Vagina (tissue), 2 donors: ENCODE data around the gene FSTL4. TPM values are rescaled to one million over a fixed set of nuclear protein-coding genes. Genes with fewer than 3 reads are reported as not detected.

ENCODE experiments used
- DNase-seq, 2 donors: peaks; one replicate each; pipeline ENCODE4 v3.0.0-alpha.2; 2017; ENCODE audit errors: extremely low spot score in 2 of 2
- H3K27ac ChIP-seq: fragments of 200-600 bp; sonication (generic); one replicate; pipeline ENCODE4 v1.5.1; 2019
- H3K27me3 ChIP-seq: fragments of 200-600 bp; sonication (generic); one replicate; pipeline ENCODE4 v1.5.1; 2019
- H3K36me3 ChIP-seq, 2 donors: fragments of 200-600 bp; sonication (generic); one replicate each; pipeline ENCODE4 v1.5.1; 2017 to 2019
- H3K4me1 ChIP-seq: fragments of 200-600 bp; sonication (generic); one replicate; pipeline ENCODE4 v1.5.1; 2019
- H3K4me3 ChIP-seq, 2 donors: fragments of 200-600 bp; sonication (generic); 1 replicate in 1 of 2; 2 replicates in 1 of 2; pipeline ENCODE4 v1.5.1; 2016 to 2019
- H3K9me3 ChIP-seq: fragments of 200-600 bp; sonication (generic); one replicate; pipeline ENCODE4 v1.5.1; 2019
- POLR2A ChIP-seq, 2 donors: fragments of 450-650 bp; IDR thresholded peaks; one replicate each; pipeline ENCODE4 v1.6.1; 2017; ENCODE audit warnings: antibody characterized with exemption in 2 of 2, mild to moderate bottlenecking in 2 of 2, moderate library complexity in 2 of 2
- POLR2AphosphoS5 ChIP-seq, 2 donors: sonication (generic); formaldehyde crosslinking; IDR thresholded peaks; one replicate each; pipeline ENCODE4 v1.9.0; 2017; ENCODE audit warnings: antibody characterized with exemption in 2 of 2, mild to moderate bottlenecking in 2 of 2, low read depth in 1 of 2; ENCODE audit not compliant: insufficient read depth in 1 of 2
- intact Hi-C: fragments of 100-400 bp; cut with DNase I; formaldehyde crosslinking; loops from one replicate; pipeline ENCODE4 v1.15.1; 2023
- total RNA-seq: library from RNA; depleted of rRNA; stranded (reverse); fragments of >200 nt; gene quantifications from one replicate; pipeline ENCODE4 v1.2.3, GENCODE V29; 2016
- TF ChIP-seq, protein P1 (sequence below), 3 experiments: fragments of 450-650 bp in 2 of 3; fragments of 200-600 bp in 1 of 3; sonication (generic) in 1 of 3; IDR thresholded peaks; one replicate each; pipeline ENCODE4 v1.5.1; 2017 to 2019; ENCODE audit warnings: antibody characterized with exemption in 3 of 3, mild to moderate bottlenecking in 2 of 3, moderate library complexity in 2 of 3

The FSTL4 gene
- total RNA-seq, 1 donor from 2014 or later = 3.7 TPM

DNA sequence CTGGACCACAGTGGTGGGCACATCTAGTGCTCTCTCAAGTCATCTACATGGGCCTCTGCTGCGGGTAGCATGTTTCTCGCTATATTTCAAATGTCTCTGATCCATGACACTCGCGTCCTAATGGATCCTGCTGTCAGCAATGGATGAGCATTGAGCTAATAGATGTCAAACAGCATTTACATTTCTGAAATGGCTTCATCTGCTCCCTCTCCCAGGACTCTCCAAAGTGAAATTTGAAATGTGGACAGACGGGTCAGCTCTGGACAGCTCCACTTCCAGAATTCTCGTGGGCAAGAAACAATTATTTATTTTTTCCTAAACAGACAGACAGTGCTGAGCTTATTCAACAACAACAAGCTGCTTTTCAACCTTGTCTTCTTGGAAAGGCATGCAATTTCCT, 58.1 kb downstream of the FSTL4 start:
- Histone ChIP-seq H3K36me3 (no peaks in the 10 kb centered on the region), H3K27me3 (no peaks in the 10 kb centered on the region), H3K27ac (no peak overlapping the region), H3K9me3 (no peaks in the 10 kb centered on the region), H3K4me1 (no peaks in the 10 kb centered on the region), H3K4me3 (no peak overlapping the region)
- intact Hi-C loops = no loop called here
- DNase-seq = no peak
- TF ChIP-seq, protein P1, sequence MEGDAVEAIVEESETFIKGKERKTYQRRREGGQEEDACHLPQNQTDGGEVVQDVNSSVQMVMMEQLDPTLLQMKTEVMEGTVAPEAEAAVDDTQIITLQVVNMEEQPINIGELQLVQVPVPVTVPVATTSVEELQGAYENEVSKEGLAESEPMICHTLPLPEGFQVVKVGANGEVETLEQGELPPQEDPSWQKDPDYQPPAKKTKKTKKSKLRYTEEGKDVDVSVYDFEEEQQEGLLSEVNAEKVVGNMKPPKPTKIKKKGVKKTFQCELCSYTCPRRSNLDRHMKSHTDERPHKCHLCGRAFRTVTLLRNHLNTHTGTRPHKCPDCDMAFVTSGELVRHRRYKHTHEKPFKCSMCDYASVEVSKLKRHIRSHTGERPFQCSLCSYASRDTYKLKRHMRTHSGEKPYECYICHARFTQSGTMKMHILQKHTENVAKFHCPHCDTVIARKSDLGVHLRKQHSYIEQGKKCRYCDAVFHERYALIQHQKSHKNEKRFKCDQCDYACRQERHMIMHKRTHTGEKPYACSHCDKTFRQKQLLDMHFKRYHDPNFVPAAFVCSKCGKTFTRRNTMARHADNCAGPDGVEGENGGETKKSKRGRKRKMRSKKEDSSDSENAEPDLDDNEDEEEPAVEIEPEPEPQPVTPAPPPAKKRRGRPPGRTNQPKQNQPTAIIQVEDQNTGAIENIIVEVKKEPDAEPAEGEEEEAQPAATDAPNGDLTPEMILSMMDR (IDR thresholded peaks at IDR 0.05) = no peak
- TF ChIP-seq POLR2AphosphoS5 (IDR thresholded peaks at IDR 0.05; ENCODE audit: insufficient read depth in 1 of 2, low read depth in 1 of 2) (no peak), POLR2A (IDR thresholded peaks at IDR 0.05) (no peak)

DNA sequence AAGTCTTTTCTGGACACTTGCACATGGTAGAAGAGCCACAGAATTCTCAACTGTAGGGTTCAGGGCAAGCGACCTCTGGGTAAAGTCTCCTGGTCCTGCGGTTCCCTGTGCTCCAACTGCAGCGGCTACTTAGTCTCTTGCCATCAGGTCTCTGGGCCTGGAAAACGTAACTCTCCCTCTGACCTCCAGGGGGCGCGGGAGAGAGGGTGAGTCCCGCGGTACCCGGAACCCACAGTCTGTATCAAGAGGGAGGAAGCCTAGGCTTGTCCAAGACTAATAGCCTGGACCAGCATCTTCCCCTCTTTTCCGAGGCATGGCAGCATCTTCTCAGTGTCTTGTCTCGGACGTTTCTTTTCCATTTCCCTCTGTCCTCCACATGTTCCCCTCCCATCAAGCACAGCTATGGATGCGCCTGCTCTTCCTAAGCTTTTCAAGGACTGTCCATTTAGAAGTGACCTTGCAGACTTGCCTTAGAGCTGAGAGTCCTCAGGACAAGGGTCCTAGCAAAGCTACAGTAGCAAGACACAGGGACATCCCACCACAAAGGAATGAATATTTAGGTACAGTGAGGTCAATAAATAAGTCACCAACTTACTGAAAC, 59.3 kb downstream of the FSTL4 start:
- no peak overlapping the region for H3K4me3 ChIP-seq
- no peak for DNase-seq
- intact Hi-C loops = no loop called here

DNA sequence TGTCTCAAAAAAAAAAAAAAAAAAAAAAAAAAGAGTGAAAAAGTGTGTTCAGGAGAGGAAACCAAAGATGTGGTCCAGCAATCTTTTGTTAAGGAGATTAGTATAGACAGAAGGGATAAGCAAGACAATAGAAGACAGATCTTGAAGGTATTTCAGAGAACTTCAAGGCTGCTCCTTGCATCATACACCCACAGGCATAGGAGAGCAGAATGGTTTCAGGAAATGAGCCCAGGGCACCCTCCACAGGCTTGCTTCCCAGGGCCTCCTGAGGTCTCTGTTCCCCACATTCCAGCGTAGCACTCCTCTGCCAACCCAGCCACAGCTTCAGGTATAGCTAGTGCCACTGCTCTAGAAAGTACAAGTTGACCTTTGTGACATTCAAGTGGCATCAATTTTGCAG, 65.8 kb downstream of the FSTL4 start:
- no peaks in the 10 kb centered on the region for H3K9me3 ChIP-seq
- no peaks in the 10 kb centered on the region for H3K4me1 ChIP-seq
- no peaks in the 10 kb centered on the region for H3K27me3 ChIP-seq
- TF ChIP-seq POLR2AphosphoS5 (IDR thresholded peaks at IDR 0.05; ENCODE audit: insufficient read depth in 1 of 2, low read depth in 1 of 2) (no peak), POLR2A (IDR thresholded peaks at IDR 0.05) (no peak)
- TF ChIP-seq, protein P1 (IDR thresholded peaks at IDR 0.05) = no peak
- no peak overlapping the region for H3K4me3 ChIP-seq
- no peaks in the 10 kb centered on the region for H3K36me3 ChIP-seq
- H3K27ac ChIP-seq = no peak overlapping the region
- DNase-seq = no peak
- intact Hi-C loops = no loop called here

More for the DNA sequence above, 59.3 kb downstream of the FSTL4 start:
- Histone ChIP-seq H3K27ac (no peak overlapping the region), H3K4me1 (no peaks in the 10 kb centered on the region), H3K36me3 (no peaks in the 10 kb centered on the region), H3K27me3 (no peaks in the 10 kb centered on the region), H3K9me3 (no peaks in the 10 kb centered on the region)
- TF ChIP-seq POLR2A (IDR thresholded peaks at IDR 0.05) (no peak), POLR2AphosphoS5 (IDR thresholded peaks at IDR 0.05; ENCODE audit: insufficient read depth in 1 of 2, low read depth in 1 of 2) (no peak)
- TF ChIP-seq, protein P1 (IDR thresholded peaks at IDR 0.05) = peak in 2 of 3 experiments; percentile 7 to 9

DNA sequence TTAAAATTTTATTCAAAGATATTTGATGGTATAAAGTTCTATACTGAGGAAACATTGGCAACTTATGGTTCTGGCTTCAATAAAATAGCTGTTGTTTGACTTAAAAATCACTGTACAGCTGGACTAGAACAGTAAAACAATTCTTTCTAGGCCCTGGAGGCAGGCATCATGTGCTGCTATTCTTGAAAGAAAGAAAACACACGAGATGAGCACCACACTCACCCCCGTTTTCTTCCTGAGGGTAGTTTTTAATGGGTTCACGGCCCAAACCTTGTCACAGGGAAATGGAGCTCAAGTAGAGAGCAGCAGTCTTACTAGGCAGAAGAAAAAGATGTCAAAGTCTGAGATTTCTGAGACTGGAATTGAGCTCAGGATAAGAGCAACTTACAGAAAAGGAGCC, 68.0 kb downstream of the FSTL4 start:
- TF ChIP-seq, protein P1 (IDR thresholded peaks at IDR 0.05) = no peak
- TF ChIP-seq POLR2A (IDR thresholded peaks at IDR 0.05) = no peak
- no peak for TF ChIP-seq POLR2AphosphoS5 (IDR thresholded peaks at IDR 0.05; ENCODE audit: insufficient read depth in 1 of 2, low read depth in 1 of 2)
- Histone ChIP-seq H3K9me3 (no peaks in the 10 kb centered on the region), H3K36me3 (no peaks in the 10 kb centered on the region), H3K4me3 (no peak overlapping the region), H3K4me1 (no peaks in the 10 kb centered on the region), H3K27ac (no peak overlapping the region), H3K27me3 (no peaks in the 10 kb centered on the region)
- no peak for DNase-seq
- intact Hi-C loops = no loop called here

DNA sequence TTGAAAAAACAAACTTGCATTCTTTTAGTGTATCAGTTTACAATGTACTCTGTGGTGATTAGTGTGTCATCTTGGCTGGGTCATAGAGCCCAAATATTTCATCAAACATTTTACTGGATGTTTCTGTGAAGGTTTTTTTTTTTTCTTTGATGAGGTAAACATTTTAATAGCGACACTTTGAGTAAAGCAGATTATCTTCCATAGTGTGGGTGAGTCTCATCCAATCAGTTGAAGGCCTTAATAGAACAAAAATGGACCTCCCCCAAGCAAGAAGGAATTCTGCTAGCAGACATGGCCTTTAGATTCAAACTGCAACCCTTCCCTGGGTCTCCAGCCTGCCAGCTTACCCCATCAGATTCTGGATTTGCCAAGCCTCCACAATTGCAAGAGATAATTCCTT, 72.5 kb downstream of the FSTL4 start:
- TF ChIP-seq, protein P1 (IDR thresholded peaks at IDR 0.05) = no peak
- no peak for TF ChIP-seq POLR2A (IDR thresholded peaks at IDR 0.05)
- Histone ChIP-seq H3K36me3 (no peaks in the 10 kb centered on the region), H3K4me3 (no peak overlapping the region), H3K4me1 (no peaks in the 10 kb centered on the region), H3K27me3 (no peaks in the 10 kb centered on the region), H3K27ac (no peak overlapping the region), H3K9me3 (no peaks in the 10 kb centered on the region)
- intact Hi-C loops = no loop called here
- DNase-seq = no peak
